OCI-LY1 (cell line): Measurements from ENCODE around the gene DIP2A.

ENCODE experiments used
- H2AFZ ChIP-seq: fragments of 200-600 bp; sonication (generic), shearing (Covaris generic); 2 replicates; pipeline ENCODE4 v1.6.0; 2014; ENCODE audit warnings: antibody characterized with exemption, mild to moderate bottlenecking, low read length
- H3F3A ChIP-seq: fragments of 200-600 bp; sonication (generic), shearing (Covaris generic); 2 replicates; pipeline ENCODE4 v1.6.0; 2014; ENCODE audit warnings: mild to moderate bottlenecking, antibody characterized with exemption, low read length, moderate library complexity; ENCODE audit not compliant: insufficient read depth
- H3K27ac ChIP-seq: fragments of 200-600 bp; sonication (generic); 2 replicates; pipeline ENCODE4 v1.5.1; 2014; ENCODE audit warnings: low read length, mixed run types, mild to moderate bottlenecking, low read depth; ENCODE audit not compliant: poor library complexity, severe bottlenecking
- H3K27me3 ChIP-seq: fragments of 200-600 bp; sonication (generic); 2 replicates; pipeline ENCODE4 v1.6.0; 2014; ENCODE audit warnings: antibody characterized with exemption, mild to moderate bottlenecking, low read length, moderate library complexity; ENCODE audit not compliant: insufficient read depth
- H3K36me3 ChIP-seq: fragments of 200-600 bp; sonication (generic); 2 replicates; pipeline ENCODE4 v1.6.1; 2014; ENCODE audit warnings: mild to moderate bottlenecking, antibody characterized with exemption, low read length, moderate library complexity, mixed read lengths; ENCODE audit not compliant: insufficient read depth
- H3K4me1 ChIP-seq: fragments of 200-600 bp; sonication (generic); 2 replicates; pipeline ENCODE4 v1.5.1; 2014; ENCODE audit warnings: mild to moderate bottlenecking, low read length, moderate library complexity; ENCODE audit not compliant: insufficient read depth, severe bottlenecking
- H3K4me2 ChIP-seq: fragments of 200-600 bp; sonication (generic), shearing (Covaris generic); 2 replicates; pipeline ENCODE4 v1.6.1; 2014; ENCODE audit warnings: low read length
- H3K4me3 ChIP-seq: fragments of 200-600 bp; sonication (generic); 2 replicates; pipeline ENCODE4 v1.5.1; 2014; ENCODE audit warnings: low read length, low read depth, mild to moderate bottlenecking, mixed read lengths; ENCODE audit not compliant: poor library complexity, severe bottlenecking
- H3K79me2 ChIP-seq: fragments of 200-600 bp; shearing (Covaris generic); 2 replicates; pipeline ENCODE4 v1.6.1; 2016; ENCODE audit warnings: mixed run types, low read length, mixed read lengths; ENCODE audit not compliant: insufficient read depth
- H3K9ac ChIP-seq: fragments of 200-600 bp; sonication (generic), shearing (Covaris generic); 2 replicates; pipeline ENCODE4 v1.6.1; 2014; ENCODE audit warnings: mild to moderate bottlenecking, low read length, mixed read lengths
- H3K9me2 ChIP-seq: fragments of 200-600 bp; sonication (generic), shearing (Covaris generic); 2 replicates; pipeline ENCODE4 v1.6.1; 2014; ENCODE audit warnings: low read depth, mild to moderate bottlenecking, low read length, mixed read lengths
- H3K9me3 ChIP-seq: fragments of 200-600 bp; shearing (Covaris generic); 2 replicates; pipeline ENCODE4 v1.6.1; 2014; ENCODE audit warnings: low read length, mixed read lengths
- H4K20me1 ChIP-seq: fragments of 200-600 bp; sonication (generic), shearing (Covaris generic); 2 replicates; pipeline ENCODE4 v1.6.0; 2016; ENCODE audit warnings: mild to moderate bottlenecking, low read length; ENCODE audit not compliant: insufficient read depth
- CTCF ChIP-seq: fragments of 200-600 bp; sonication (generic), shearing (Covaris generic); IDR thresholded peaks from 2 replicates; pipeline ENCODE4 v1.5.1; 2017; ENCODE audit warnings: mild to moderate bottlenecking, antibody characterized with exemption, low read length, moderate library complexity, mixed read lengths
- EZH2 ChIP-seq: fragments of 200-600 bp; sonication (generic), shearing (Covaris generic); IDR thresholded peaks from 2 replicates; pipeline ENCODE4 v1.8.0; 2017; ENCODE audit warnings: borderline replicate concordance, mixed run types, mild to moderate bottlenecking, antibody characterized with exemption, low read length, moderate library complexity, mixed read lengths

Gene DIP2A

DNA sequence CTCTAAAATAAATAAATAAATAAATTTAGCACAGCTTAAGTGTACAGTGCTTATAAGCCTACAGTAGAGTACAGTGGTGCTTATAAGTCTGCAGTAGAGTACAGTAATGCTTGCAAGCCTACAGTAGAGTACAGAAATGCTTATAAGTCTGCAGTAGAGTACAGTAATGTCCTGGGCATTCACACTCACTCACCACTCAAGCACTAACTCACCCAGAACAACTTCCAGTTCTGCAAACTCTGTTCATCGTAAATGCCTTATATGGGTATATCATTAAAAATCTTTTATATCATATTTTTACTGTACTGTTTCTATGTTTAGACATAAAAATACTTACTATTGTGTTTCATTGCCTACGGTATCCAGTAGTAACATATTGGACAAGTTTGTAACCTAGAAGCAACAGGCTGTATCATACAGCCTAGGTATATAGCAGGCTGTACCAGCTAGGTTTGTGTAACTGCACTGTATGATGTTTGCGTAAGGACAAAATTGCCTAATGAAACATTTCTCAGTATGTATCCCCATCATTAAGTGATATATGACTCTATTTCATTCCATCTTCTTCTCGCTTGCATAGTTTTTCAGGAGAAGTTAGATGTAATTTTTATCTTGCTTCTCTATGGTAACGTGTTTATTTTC, 160.2 kb downstream of the DIP2A start:
- Histone ChIP-seq H4K20me1 (no peaks in the 10 kb centered on the region), H3K79me2 (no peaks in the 10 kb centered on the region)
- TF ChIP-seq EZH2 = no peak
- no peak for TF ChIP-seq CTCF

More for the DNA sequence above, 160.2 kb downstream of the DIP2A start:
- no peaks in the 10 kb centered on the region for H3K9me3 ChIP-seq
- no peaks in the 10 kb centered on the region for H3K36me3 ChIP-seq
- H3K27me3 ChIP-seq = peaks cover 4% of the 10 kb centered on the region; the same call in 1 of the 2 replicates
- no peaks in the 10 kb centered on the region for H3K9me2 ChIP-seq
- no peaks in the 10 kb centered on the region for H3K4me1 ChIP-seq
- no peaks in the 10 kb centered on the region for H3F3A ChIP-seq
- no peak overlapping the region for H3K4me2 ChIP-seq
- no peak overlapping the region for H3K4me3 ChIP-seq
- H3K27ac ChIP-seq = no peak overlapping the region
- no peak overlapping the region for H3K9ac ChIP-seq
- no peak overlapping the region for H2AFZ ChIP-seq
